Spleen (tissue), 13 donors: ENCODE data around the gene SERPING1. TPM values are rescaled to one million over a fixed set of nuclear protein-coding genes. Genes with fewer than 3 reads are reported as not detected.

Experiments used
- DNase-seq: peaks from one replicate; pipeline ENCODE4 v3.0.0-alpha.2; 2020
- H3K27ac ChIP-seq, 8 donors: fragments of 200-600 bp; sonication (generic) in 7 of 8; 1 replicate in 4 of 8; 2 replicates in 4 of 8; pipeline versions ENCODE4 v1.5.0 to v1.8.0; 2016 to 2021; ENCODE audit warnings: inconsistent platforms in 4 of 8, mild to moderate bottlenecking in 4 of 8, moderate library complexity in 1 of 8
- H3K27me3 ChIP-seq, 7 donors: fragments of 200-600 bp; sonication (generic) in 6 of 7; replicated peaks in 1 of 7; 1 replicate in 4 of 7; 2 replicates in 3 of 7; pipeline versions ENCODE4 v1.5.0 to v1.8.0; 2016 to 2021; ENCODE audit warnings: inconsistent platforms in 3 of 7, mild to moderate bottlenecking in 1 of 7
- H3K36me3 ChIP-seq, 6 donors: fragments of 200-600 bp; sonication (generic) in 5 of 6; 1 replicate in 4 of 6; 2 replicates in 2 of 6; pipeline versions ENCODE4 v1.5.0 to v1.8.0; 2016 to 2021; ENCODE audit warnings: inconsistent platforms in 2 of 6
- H3K4me1 ChIP-seq, 6 donors: fragments of 200-600 bp; sonication (generic) in 5 of 6; 1 replicate in 3 of 6; 2 replicates in 3 of 6; pipeline versions ENCODE4 v1.5.0 to v1.8.0; 2016 to 2021; ENCODE audit warnings: inconsistent platforms in 3 of 6
- H3K4me3 ChIP-seq, 8 donors: fragments of 200-600 bp; sonication (generic) in 7 of 8; 1 replicate in 4 of 8; 2 replicates in 4 of 8; pipeline versions ENCODE4 v1.5.0 to v1.8.0; 2016 to 2021; ENCODE audit warnings: inconsistent platforms in 4 of 8, mild to moderate bottlenecking in 4 of 8, moderate library complexity in 2 of 8
- H3K9me3 ChIP-seq, 8 donors: fragments of 200-600 bp; sonication (generic) in 7 of 8; 1 replicate in 4 of 8; 2 replicates in 4 of 8; pipeline versions ENCODE4 v1.5.0 to v1.8.0; 2016 to 2021; ENCODE audit warnings: inconsistent platforms in 4 of 8
- POLR2A ChIP-seq, 3 donors: fragments of 450-650 bp; IDR thresholded peaks; one replicate each; pipeline ENCODE4 v1.5.1; 2017; ENCODE audit warnings: antibody characterized with exemption in 3 of 3, mild to moderate bottlenecking in 1 of 3
- POLR2AphosphoS5 ChIP-seq, 3 donors: sonication (generic); formaldehyde crosslinking; IDR thresholded peaks; one replicate each; pipeline ENCODE4 v1.5.1; 2017; ENCODE audit warnings: antibody characterized with exemption in 3 of 3
- WGBS, 5 donors: extraction: QIAGEN DNeasy Blood & Tissue Kit in 3 of 5; methylation state at CpG; one replicate each; pipeline versions ENCODE4 v1.1.5 to v1.1.7; 2013 to 2018; 5-methylcytosine and 5-hydroxymethylcytosine counted together
- intact Hi-C: fragments of 100-400 bp; cut with DNase I; formaldehyde crosslinking; loops from one replicate; pipeline ENCODE4 v1.15.0; 2023; ENCODE audit warnings: low total_unique reads
- long read RNA-seq, 2 donors: transcript quantifications; one replicate each; lab custom pipeline, GENCODE V29; 2026
- polyA plus RNA-seq, 3 donors: library from polyadenylated mRNA; stranded (reverse); fragments of 200-250 nt; gene quantifications; one replicate each; pipeline ENCODE4 v1.2.1, GENCODE V29; 2013
- total RNA-seq, 7 donors: library from RNA; depleted of rRNA in 3 of 7; stranded (reverse); fragments of >200 nt in 3 of 7; fragmentation: NEBNext Ultra II Directional in 4 of 7; extraction: Animal tissue kit (Norgen Biotek cat#: 25700) in 4 of 7; gene quantifications; one replicate each; pipeline versions ENCODE4 v1.1.0 to v1.2.1, GENCODE V29; 2016 to 2021
- TF ChIP-seq, protein P1 (sequence below), 11 experiments: fragments of 200-600 bp in 7 of 11; fragments of 450-650 bp in 4 of 11; sonication (generic) in 4 of 11; IDR thresholded peaks in 8 of 11; conservative IDR thresholded peaks in 3 of 11; 1 replicate in 7 of 11; 2 replicates in 4 of 11; pipeline versions ENCODE4 v1.4.0 to v1.8.0; 2016 to 2021; ENCODE audit warnings: antibody characterized with exemption in 11 of 11, inconsistent platforms in 4 of 11, mild to moderate bottlenecking in 1 of 11
- donor health status: healthy with polysubstance abuse.
- donor health status: DM: no; HTN: no; CAD: no; lungs with moderate emphysema.
- donor health status: DM: no; HTN: no; CAD: no.
- donor health status: Bipolar disorder and iron deficiency.
- donor health status: healthy.
- donor health status: DM: no; HTN: no; CAD: no.
- donor health status: DM: yes; HTN: yes; CAD: no.

SERPING1 gene
- total RNA-seq (100 to 1,000 TPM; 121 to 364 (median 255) TPM), polyA plus RNA-seq (100 to 1,000 TPM; 104 to 187 (median 161) TPM)
- long read RNA-seq, donor 1, transcript SERPING1-201 (8 exons, 2,002 nt) = major isoform, 11 of 175 reads
- long read RNA-seq, donor 1, transcript SERPING1-209 (2 exons, 908 nt) = minor isoform, 7 of 175 reads
- long read RNA-seq, donor 1, partial matches to known transcripts = 154 of 175 reads
- long read RNA-seq, donor 1, other reads (novel, unspliced or antisense) = 0 of 175 reads
- long read RNA-seq, donor 2, transcript SERPING1-201 (8 exons, 2,002 nt) = major isoform, 11 of 105 reads
- long read RNA-seq, donor 2, partial matches to known transcripts = 89 of 105 reads
- long read RNA-seq, donor 2, other reads (novel, unspliced or antisense) = 0 of 105 reads

DNA sequence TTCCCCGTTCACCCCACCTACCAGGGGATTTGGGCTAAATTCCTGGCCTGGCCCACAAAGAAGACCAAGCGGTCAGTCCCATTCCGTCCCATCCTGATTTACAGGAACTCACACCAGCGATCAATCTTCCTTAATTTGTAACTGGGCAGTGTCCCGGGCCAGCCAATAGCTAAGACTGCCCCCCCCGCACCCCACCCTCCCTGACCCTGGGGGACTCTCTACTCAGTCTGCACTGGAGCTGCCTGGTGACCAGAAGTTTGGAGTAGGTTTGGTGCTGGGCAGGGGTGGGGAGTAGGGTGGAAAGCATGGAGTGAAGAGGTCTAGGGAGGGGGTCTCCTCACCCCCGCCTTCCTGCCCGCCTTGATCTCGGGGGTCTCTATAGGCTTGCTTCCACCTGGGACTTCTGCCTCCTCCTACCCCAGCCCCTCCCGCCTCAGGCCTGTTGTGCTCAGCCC, at the start of gene SERPING1:
TSS of gene SERPING1 (plus strand) at position 225 of the 455 bp plus-strand sequence. CDS start 586 bp downstream, outside the sequence.
- intact Hi-C loops = no loop called here
- DNase-seq = peak; percentile 72
- no peaks in the 10 kb centered on the region for H3K9me3 ChIP-seq

GRCh38 chr11:57547854-57548377, 49.6 kb upstream of the SERPING1 start:
- 8 to 29% (median 18%) methylated on average over 4 to 6 of the region's 6 CpGs for WGBS, 5 donors
- intact Hi-C loops = no loop called here
- H3K9me3 ChIP-seq = no peaks in the 10 kb centered on the region
- TF ChIP-seq, protein P1, sequence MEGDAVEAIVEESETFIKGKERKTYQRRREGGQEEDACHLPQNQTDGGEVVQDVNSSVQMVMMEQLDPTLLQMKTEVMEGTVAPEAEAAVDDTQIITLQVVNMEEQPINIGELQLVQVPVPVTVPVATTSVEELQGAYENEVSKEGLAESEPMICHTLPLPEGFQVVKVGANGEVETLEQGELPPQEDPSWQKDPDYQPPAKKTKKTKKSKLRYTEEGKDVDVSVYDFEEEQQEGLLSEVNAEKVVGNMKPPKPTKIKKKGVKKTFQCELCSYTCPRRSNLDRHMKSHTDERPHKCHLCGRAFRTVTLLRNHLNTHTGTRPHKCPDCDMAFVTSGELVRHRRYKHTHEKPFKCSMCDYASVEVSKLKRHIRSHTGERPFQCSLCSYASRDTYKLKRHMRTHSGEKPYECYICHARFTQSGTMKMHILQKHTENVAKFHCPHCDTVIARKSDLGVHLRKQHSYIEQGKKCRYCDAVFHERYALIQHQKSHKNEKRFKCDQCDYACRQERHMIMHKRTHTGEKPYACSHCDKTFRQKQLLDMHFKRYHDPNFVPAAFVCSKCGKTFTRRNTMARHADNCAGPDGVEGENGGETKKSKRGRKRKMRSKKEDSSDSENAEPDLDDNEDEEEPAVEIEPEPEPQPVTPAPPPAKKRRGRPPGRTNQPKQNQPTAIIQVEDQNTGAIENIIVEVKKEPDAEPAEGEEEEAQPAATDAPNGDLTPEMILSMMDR (IDR thresholded peaks at IDR 0.05 in 8 of 11, conservative IDR thresholded peaks at IDR 0.05 in 3 of 11) = no peak
- peak; percentile 11 to 55 (median 21) for TF ChIP-seq POLR2AphosphoS5 (IDR thresholded peaks at IDR 0.05)
- TF ChIP-seq POLR2A (IDR thresholded peaks at IDR 0.05) = no peak
- H3K27ac ChIP-seq = peak overlapping the region in 6 of 8 donors; percentile 9 to 76 (median 52)
- peaks cover 4 to 81% (median 43%) of the 10 kb centered on the region in 6 donors for H3K36me3 ChIP-seq
- no peak for DNase-seq
- no peak overlapping the region for H3K4me3 ChIP-seq
- H3K27me3 ChIP-seq = no peaks in the 10 kb centered on the region
- H3K4me1 ChIP-seq = peaks cover 0 to 24% (median 18%) of the 10 kb centered on the region in 6 donors

More for the DNA sequence above, at the start of gene SERPING1:
- Histone ChIP-seq H3K27me3 (peaks cover 0 to 27% (median 0%) of the 10 kb centered on the region in 7 donors), H3K27ac (peak within 1 kb of the TSS in 7 of 8 donors; percentile 46 to 87 (median 78)), H3K4me3 (peak within 1 kb of the TSS; percentile 25 to 73 (median 42)), H3K4me1 (peaks cover 0 to 36% (median 4%) of the 10 kb centered on the region in 6 donors), H3K36me3 (peaks cover 0 to 17% (median 0%) of the 10 kb centered on the region in 6 donors)
- TF ChIP-seq POLR2A (IDR thresholded peaks at IDR 0.05) = no peak
- TF ChIP-seq, protein P1 (IDR thresholded peaks at IDR 0.05 in 8 of 11, conservative IDR thresholded peaks at IDR 0.05 in 3 of 11) = no peak
- peak in 1 of 3 donors; percentile 36 for TF ChIP-seq POLR2AphosphoS5 (IDR thresholded peaks at IDR 0.05)
- WGBS, 5 donors = 13 to 44% (median 38%) methylated on average over 9 to 10 of the region's 10 CpGs

DNA sequence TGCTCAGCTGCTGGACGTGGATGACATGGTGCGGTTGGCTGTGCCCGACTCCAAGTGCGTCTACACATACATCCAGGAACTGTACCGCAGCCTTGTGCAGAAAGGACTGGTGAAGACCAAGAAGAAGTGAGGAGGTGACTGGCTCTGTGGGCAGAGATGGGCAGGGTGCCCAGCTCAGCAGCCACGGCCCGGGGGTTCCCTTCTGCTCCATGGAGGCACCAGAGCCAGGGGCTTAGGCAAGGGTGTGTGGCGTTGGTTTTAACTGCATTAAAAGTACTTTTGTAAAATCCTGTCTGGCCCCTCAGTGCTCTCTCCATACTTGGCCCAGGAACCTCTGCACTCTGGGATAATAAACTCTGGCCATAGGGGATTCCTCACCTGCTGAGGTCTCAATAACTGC, 47.5 kb upstream of the SERPING1 start:
- H3K4me3 ChIP-seq = no peak overlapping the region
- no peaks in the 10 kb centered on the region for H3K9me3 ChIP-seq
- H3K27ac ChIP-seq = no peak overlapping the region
- no peaks in the 10 kb centered on the region for H3K27me3 ChIP-seq
- H3K36me3 ChIP-seq = peaks cover 8 to 95% (median 63%) of the 10 kb centered on the region in 6 donors
- H3K4me1 ChIP-seq = peaks cover 0 to 24% (median 18%) of the 10 kb centered on the region in 6 donors
- 83 to 91% (median 86%) methylated on average over 8 of the region's 8 CpGs for WGBS, 5 donors
- TF ChIP-seq POLR2A (IDR thresholded peaks at IDR 0.05) (no peak), POLR2AphosphoS5 (IDR thresholded peaks at IDR 0.05) (peak in 1 of 3 donors; percentile 21)
- TF ChIP-seq, protein P1 (IDR thresholded peaks at IDR 0.05 in 8 of 11, conservative IDR thresholded peaks at IDR 0.05 in 3 of 11) = no peak
- no peak for DNase-seq
- intact Hi-C loops = no loop called here

GRCh38 chr11:57551941-57552340, 45.5 kb upstream of the SERPING1 start:
- TF ChIP-seq POLR2A (IDR thresholded peaks at IDR 0.05) = no peak
- no peak for TF ChIP-seq POLR2AphosphoS5 (IDR thresholded peaks at IDR 0.05)
- TF ChIP-seq, protein P1 (IDR thresholded peaks at IDR 0.05 in 8 of 11, conservative IDR thresholded peaks at IDR 0.05 in 3 of 11) = no peak

More at GRCh38 chr11:57551941-57552340, 45.5 kb upstream of the SERPING1 start:
- H3K4me3 ChIP-seq = no peak overlapping the region
- H3K27me3 ChIP-seq = no peaks in the 10 kb centered on the region
- H3K36me3 ChIP-seq = peaks cover 8 to 100% (median 79%) of the 10 kb centered on the region in 6 donors
- no peak overlapping the region for H3K27ac ChIP-seq
- peaks cover 0 to 19% (median 15%) of the 10 kb centered on the region in 6 donors for H3K4me1 ChIP-seq
- intact Hi-C loops = no loop called here
- H3K9me3 ChIP-seq = no peaks in the 10 kb centered on the region
- WGBS, 5 donors = 92 to 96% (median 93%) methylated on average over 3 to 4 of the region's 4 CpGs
- no peak for DNase-seq
